Cardiac fibroblast (primary cell): Measurements from ENCODE around the gene CNGB1.
"Not testable (repeated sequence)": the region's sequence is repeated elsewhere in the genome, so short reads cannot be mapped to it uniquely, and the experiment has no call there.

Experiments
- DNase-seq, 2 donors: peaks; one replicate each; pipeline versions ENCODE4 v3.0.0 to v3.0.0-alpha.2; 2010; ENCODE audit warnings: low read depth in 2 of 2
- H3K4me3 ChIP-seq, 2 donors: replicated peaks in 1 of 2; 1 replicate in 1 of 2; 2 replicates in 1 of 2; pipeline ENCODE4 v1.5.1; 2011; ENCODE audit warnings: low read depth in 2 of 2, low read length in 2 of 2, mild to moderate bottlenecking in 2 of 2, moderate library complexity in 1 of 2
- TF ChIP-seq, protein P1 (sequence below): IDR thresholded peaks from one replicate; pipeline ENCODE4 v1.5.1; 2011; ENCODE audit warnings: low read depth, mild to moderate bottlenecking, low read length, inconsistent platforms

Gene CNGB1

DNA sequence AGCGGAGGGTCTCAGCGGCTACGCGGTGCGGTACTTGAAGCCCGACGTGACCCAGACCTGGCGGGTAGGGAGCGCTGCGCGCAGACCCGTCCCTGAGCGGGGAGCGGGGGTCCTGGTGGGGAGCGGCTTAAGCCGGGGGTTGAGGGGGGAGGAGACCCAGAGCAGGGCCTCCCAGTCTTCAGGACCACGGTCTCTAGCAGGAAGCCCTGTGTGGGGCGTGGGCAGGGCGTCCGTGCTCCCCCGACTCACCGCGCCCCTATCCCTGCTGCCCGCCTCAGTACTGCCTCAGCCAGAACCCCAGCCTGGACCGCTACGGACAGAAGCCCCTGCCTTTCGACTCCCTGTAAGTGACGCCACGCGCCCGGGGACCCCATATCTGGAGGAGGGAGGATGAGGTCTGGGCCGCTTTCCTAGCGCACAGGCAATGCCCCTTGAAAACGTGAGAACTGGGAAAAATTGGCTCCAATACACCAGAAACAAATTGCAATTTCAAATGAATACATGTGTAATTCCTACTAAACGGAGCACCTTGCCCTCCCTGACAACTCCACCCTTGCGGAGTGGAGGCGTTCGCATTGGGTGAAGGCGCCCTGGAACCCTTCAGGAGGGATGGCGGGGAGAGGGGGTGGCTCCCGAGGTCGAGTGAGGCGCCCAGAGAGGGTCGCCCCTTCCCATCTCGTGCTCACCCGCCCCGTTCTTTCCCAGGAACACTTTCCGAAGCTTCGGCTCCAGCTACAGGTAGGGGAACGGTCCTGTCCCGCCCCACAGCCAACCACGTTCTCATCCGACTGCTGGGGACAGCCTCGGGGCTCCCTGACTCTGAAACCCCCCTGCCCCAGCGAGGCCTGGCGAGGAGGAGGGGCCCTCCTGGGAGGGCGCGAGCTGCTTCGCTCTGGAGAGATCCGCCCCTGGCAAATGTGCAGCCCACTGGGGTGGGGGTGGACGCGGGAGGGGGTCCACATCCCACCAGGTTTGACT is 14.6 kb upstream of the CNGB1 start:
- TF ChIP-seq, protein P1, sequence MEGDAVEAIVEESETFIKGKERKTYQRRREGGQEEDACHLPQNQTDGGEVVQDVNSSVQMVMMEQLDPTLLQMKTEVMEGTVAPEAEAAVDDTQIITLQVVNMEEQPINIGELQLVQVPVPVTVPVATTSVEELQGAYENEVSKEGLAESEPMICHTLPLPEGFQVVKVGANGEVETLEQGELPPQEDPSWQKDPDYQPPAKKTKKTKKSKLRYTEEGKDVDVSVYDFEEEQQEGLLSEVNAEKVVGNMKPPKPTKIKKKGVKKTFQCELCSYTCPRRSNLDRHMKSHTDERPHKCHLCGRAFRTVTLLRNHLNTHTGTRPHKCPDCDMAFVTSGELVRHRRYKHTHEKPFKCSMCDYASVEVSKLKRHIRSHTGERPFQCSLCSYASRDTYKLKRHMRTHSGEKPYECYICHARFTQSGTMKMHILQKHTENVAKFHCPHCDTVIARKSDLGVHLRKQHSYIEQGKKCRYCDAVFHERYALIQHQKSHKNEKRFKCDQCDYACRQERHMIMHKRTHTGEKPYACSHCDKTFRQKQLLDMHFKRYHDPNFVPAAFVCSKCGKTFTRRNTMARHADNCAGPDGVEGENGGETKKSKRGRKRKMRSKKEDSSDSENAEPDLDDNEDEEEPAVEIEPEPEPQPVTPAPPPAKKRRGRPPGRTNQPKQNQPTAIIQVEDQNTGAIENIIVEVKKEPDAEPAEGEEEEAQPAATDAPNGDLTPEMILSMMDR, result no peak
- no peak for DNase-seq
- H3K4me3 ChIP-seq, result peak overlapping the region; percentile 47 to 57

DNA sequence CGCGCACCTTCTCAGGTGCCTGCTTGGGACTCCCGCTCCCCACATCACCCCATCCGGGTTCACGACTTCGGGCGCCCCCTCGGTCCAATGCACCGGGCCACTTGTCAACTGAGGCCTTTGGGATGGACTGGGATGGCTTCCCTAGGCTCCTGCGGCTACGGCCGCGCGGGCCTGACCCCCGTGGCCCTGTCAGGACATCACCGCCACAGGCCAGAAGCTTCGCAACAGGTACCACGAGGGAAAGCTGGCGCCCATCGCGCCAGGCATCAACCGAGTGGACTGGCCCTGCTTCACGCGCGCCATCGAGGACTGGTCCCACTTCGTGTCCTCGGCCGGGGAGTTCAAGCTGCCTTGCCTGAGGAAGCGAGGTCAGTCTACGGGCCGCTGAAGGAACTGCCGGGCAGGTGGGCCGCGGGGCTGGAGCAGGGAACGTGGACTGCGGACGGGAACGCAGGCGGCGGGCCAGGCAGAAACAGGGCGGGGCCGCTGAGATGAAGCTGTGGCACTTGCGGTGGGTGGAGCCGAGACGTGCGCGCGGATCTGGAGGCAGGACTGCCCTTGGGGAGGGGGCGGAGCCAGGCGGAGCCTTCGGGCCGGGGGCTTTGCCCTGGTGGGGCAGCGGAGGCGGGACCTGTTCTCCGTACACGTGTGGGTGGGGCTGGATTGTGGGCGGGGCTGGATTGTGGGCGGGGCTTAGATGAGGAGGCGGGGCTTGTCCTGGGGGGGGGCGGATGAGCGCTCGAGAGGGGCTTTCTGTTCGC is 13.7 kb upstream of the CNGB1 start:
- TF ChIP-seq, protein P1, result no peak
- peak; percentile 67 to 71 for DNase-seq
- H3K4me3 ChIP-seq, result peak overlapping the region; percentile 47 to 57

DNA sequence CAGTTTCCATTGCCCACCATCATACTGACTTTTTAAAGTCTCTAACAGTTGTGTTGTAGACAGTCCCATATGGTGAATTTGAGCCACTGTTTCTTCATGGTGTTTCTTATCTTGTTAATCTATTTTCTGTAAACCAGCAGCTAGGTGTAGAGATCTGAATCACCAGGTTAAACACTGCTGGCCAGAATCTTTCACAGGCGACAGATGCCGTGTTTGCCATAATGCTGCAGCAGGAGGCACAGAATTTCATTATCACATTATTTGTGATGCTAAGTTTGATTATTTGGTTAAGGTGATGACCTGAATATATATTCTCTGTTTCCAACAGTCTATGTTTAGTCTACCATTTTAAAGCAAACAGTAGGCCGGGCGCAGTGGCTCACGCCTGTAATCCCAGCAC is 11.5 kb upstream of the CNGB1 start:
- no peak for DNase-seq
- no peak overlapping the region for H3K4me3 ChIP-seq
- TF ChIP-seq, protein P1, result no peak

DNA sequence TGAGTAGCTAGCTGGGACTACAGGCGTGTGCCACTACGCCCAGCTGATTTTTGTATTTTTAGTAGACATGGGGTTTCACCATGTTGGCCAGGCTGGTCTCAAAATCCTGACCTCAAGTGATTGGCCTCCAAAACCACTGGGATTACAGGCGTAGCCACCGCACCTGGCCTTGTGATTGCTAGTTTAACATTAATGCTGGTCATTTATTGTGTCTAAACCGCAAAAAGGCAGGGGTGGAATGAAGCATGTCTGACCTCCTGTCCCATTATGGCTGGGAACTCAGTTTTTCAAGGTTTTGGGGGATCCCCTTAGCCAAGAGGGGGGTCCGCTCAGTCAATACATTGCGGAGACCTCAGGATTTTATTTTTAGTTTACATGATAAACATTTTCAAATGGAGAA is 10.7 kb upstream of the CNGB1 start:
- TF ChIP-seq, protein P1, result no peak
- H3K4me3 ChIP-seq, result no peak overlapping the region
- no peak for DNase-seq

DNA sequence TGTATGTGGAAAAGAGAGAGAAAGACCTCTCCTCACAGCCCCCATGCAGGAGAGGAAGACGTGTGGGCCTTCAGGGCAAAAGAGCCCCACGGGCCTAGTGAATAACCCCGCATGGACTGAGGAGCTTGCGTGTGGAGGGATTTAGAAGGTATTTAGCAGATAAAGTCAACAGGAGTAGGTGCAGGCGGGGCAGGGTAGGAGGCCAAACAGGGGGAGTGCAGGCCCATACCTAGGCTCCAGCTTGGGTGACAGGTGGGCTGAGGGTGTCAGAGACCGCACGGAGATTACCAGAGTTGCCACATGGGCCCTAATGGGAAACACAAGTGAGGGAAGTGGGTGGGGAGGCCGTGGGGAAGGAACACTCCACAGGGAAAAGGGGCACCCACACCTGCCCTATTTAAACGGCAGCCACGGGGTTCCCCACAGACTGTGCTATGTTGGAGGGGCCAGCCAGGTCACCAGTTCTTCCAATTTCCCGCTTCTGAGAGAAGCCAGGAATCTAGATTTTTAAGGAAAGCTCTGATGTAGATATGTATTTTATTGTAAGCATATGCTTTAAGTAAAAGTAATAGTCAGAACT is 8.2 kb upstream of the CNGB1 start:
- H3K4me3 ChIP-seq, result no peak overlapping the region
- TF ChIP-seq, protein P1, result no peak
- DNase-seq, result no peak

DNA sequence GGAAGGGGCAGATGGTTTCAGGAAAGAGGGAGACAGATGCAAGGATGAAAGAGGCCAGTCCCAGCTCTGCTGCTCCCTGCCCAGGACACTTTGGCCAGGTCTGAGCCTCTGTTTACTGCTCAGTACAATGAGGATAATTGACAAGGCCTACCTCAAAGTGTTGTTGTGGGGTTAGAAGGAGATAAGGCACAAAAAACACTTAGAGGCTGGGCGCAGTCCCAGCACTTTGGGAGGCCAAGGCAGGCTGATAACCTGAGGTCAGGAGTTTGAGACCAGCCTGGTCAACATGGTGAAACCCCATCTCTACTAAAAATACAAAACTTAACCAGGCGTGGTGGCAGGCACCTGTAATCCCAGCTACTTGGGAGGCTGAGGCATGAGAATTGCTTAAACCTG is 7.1 kb upstream of the CNGB1 start:
- H3K4me3 ChIP-seq, DNase-seq: not testable (repeated sequence)
